Measurements from ENCODE around the gene CCDC184.

DNA sequence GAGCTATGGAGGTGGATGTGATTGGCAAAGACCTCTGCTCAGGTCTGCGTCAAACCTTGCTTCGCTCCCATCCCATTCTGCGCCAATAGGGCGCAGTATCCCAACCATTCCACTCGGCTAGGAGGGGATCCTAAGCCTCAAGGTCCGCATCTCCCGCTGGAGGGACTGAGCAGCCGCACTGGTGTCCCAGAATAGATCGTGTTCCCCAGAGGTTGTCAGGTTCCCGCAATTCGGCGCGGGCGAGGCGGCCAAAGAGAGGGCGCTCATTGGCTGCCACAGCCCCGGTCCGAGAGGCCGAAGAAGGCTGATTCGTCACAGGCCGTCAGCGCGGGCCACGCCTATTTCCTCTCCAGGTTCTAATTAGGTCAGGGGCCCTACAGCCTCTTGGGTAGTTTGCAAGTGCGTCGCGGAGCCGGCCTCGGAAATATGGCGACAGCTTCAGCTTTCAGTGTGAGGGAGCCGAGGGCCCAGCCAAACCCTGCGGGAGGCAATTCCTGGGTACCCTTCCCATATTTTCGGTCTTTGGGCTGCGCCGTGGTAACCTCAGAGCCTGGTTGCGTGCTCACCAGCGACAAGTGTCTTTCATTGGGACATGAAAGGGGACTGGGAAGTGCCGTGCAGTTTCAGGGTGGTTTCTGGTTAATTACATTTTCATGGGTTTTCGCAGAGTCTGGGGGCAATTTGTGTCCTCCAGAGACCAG lies 14.7 kb downstream of the CCDC184 start:
- TF ChIP-seq TOX (CRISPR knock-in tag; IDR thresholded peaks at IDR 0.05; ENCODE audit: borderline replicate concordance) (no peak), ISL1 (CRISPR knock-in tag; IDR thresholded peaks at IDR 0.05) (no peak), TCF4 (CRISPR knock-in tag; IDR thresholded peaks at IDR 0.05; ENCODE audit: borderline replicate concordance) (no peak), ZFP3 (CRISPR knock-in tag; IDR thresholded peaks at IDR 0.05) (no peak), ZNF70 (CRISPR knock-in tag; IDR thresholded peaks at IDR 0.05) (no peak), ZC3H10 (CRISPR knock-in tag; IDR thresholded peaks at IDR 0.05) (no peak), ARNTL (CRISPR knock-in tag; IDR thresholded peaks at IDR 0.05; ENCODE audit: borderline replicate concordance, low read depth) (no peak), CREB5 (CRISPR knock-in tag; IDR thresholded peaks at IDR 0.05; ENCODE audit: low read depth) (no peak), RARB (CRISPR knock-in tag; IDR thresholded peaks at IDR 0.05) (no peak), ESRRG (CRISPR knock-in tag; IDR thresholded peaks at IDR 0.05) (no peak), POU6F1 (CRISPR knock-in tag; IDR thresholded peaks at IDR 0.05; ENCODE audit: borderline replicate concordance, low read depth) (no peak), PPARA (CRISPR knock-in tag; IDR thresholded peaks at IDR 0.05; ENCODE audit: borderline replicate concordance) (no peak), BACH2 (CRISPR knock-in tag; IDR thresholded peaks at IDR 0.05; ENCODE audit: borderline replicate concordance) (no peak)
- TF ChIP-seq, protein P1, sequence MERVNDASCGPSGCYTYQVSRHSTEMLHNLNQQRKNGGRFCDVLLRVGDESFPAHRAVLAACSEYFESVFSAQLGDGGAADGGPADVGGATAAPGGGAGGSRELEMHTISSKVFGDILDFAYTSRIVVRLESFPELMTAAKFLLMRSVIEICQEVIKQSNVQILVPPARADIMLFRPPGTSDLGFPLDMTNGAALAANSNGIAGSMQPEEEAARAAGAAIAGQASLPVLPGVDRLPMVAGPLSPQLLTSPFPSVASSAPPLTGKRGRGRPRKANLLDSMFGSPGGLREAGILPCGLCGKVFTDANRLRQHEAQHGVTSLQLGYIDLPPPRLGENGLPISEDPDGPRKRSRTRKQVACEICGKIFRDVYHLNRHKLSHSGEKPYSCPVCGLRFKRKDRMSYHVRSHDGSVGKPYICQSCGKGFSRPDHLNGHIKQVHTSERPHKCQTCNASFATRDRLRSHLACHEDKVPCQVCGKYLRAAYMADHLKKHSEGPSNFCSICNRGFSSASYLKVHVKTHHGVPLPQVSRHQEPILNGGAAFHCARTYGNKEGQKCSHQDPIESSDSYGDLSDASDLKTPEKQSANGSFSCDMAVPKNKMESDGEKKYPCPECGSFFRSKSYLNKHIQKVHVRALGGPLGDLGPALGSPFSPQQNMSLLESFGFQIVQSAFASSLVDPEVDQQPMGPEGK (CRISPR knock-in tag; IDR thresholded peaks at IDR 0.05; ENCODE audit: borderline replicate concordance): no peak

Data from SK-N-SH treated with all-trans-retinoic acid at 6 μM for 48 hours (cell line).